ENCODE data around the gene COA3.

Gene COA3

GRCh38 chr17:42748908-42749798 lies 49.4 kb downstream of the COA3 start:
- no peak for DNase-seq

- no peak for DNase-seq
Measured at GRCh38 chr17:42748202-42748907, 50.1 kb downstream of the COA3 start.
